CD4-positive, alpha-beta T cell (primary cell): ENCODE data around the gene RPS6KA2. TPM values are rescaled to one million over a fixed set of nuclear protein-coding genes. Genes with fewer than 3 reads are reported as not detected.

Source experiments
- ATAC-seq: fragments of 200-7000 bp; cut with Tn5 transposase; one replicate; pipeline ENCODE4 v1.10.0; 2022; ENCODE audit warnings: mild to moderate bottlenecking; ENCODE audit not compliant: poor library complexity
- CTCF ChIA-PET: fragments of 350-600 bp; sonication (Branson Sonifier 250); formaldehyde crosslinking; loops from one replicate; lab custom pipeline; 2021; ENCODE audit warnings: antibody characterized with exemption, inconsistent platforms; lab: Charles Lee
- POLR2A ChIA-PET: fragments of 350-600 bp; sonication (Branson Sonifier 250); formaldehyde crosslinking; loops from one replicate; lab custom pipeline; 2021; ENCODE audit warnings: antibody characterized with exemption, inconsistent platforms; lab: Charles Lee
- DNase-seq, 14 experiments: peaks; one replicate each; pipeline ENCODE4 v3.0.0-alpha.2; 2013 to 2020; ENCODE audit warnings: mixed read lengths in 2 of 14
- H3K27ac ChIP-seq, 2 donors: one replicate each; pipeline versions ENCODE4 v1.5.1 to v1.7.0; 2013; ENCODE audit warnings: low read length in 2 of 2, low read depth in 1 of 2, mild to moderate bottlenecking in 1 of 2
- H3K27me3 ChIP-seq, 2 experiments: 1 replicate in 1 of 2; 2 replicates in 1 of 2; pipeline versions ENCODE4 v1.6.1 to v1.7.0; 2013; ENCODE audit warnings: low read length in 2 of 2, control low read depth in 1 of 2, mild to moderate bottlenecking in 1 of 2, moderate library complexity in 1 of 2; ENCODE audit not compliant: insufficient read depth in 2 of 2, control insufficient read depth in 1 of 2
- H3K36me3 ChIP-seq: one replicate; pipeline ENCODE4 v1.6.1; 2013; ENCODE audit warnings: low read length, control low read depth; ENCODE audit not compliant: insufficient read depth
- H3K4me1 ChIP-seq: one replicate; pipeline ENCODE4 v1.6.1; 2013; ENCODE audit warnings: low read length, control low read depth; ENCODE audit not compliant: insufficient read depth
- H3K4me3 ChIP-seq: one replicate; pipeline ENCODE4 v1.5.1; 2013; ENCODE audit warnings: mild to moderate bottlenecking, low read length, moderate library complexity
- H3K9me3 ChIP-seq, 2 experiments: 1 replicate in 1 of 2; 2 replicates in 1 of 2; pipeline versions ENCODE4 v1.6.1 to v1.7.0; 2013; ENCODE audit warnings: low read length in 2 of 2, mild to moderate bottlenecking in 2 of 2, control low read depth in 1 of 2, moderate library complexity in 1 of 2; ENCODE audit not compliant: control insufficient read depth in 1 of 2, insufficient read depth in 1 of 2
- H3K27ac Mint-ChIP-seq: one replicate; pipeline ENCODE4 v1.8.0; 2020; ENCODE audit warnings: mixed read lengths
- H3K27me3 Mint-ChIP-seq: one replicate; pipeline ENCODE4 v1.8.0; 2021; ENCODE audit warnings: mixed read lengths
- H3K36me3 Mint-ChIP-seq: one replicate; pipeline ENCODE4 v1.8.0; 2021; ENCODE audit warnings: low read depth, mixed read lengths
- H3K4me1 Mint-ChIP-seq: one replicate; pipeline ENCODE4 v1.8.0; 2021; ENCODE audit warnings: low read depth, mixed read lengths
- H3K4me3 Mint-ChIP-seq: one replicate; pipeline ENCODE4 v1.8.0; 2020; ENCODE audit warnings: mild to moderate bottlenecking, mixed read lengths
- H3K9me3 Mint-ChIP-seq: one replicate; pipeline ENCODE4 v1.8.0; 2020; ENCODE audit warnings: mixed read lengths
- intact Hi-C, 2 experiments: fragments of 100-400 bp; cut with DNase I in 1 of 2; cut with micrococcal nuclease in 1 of 2; formaldehyde crosslinking; loops; one replicate each; pipeline versions ENCODE4 v1.15.1 to v1.9.0; 2023 to 2025; cut with DNase I, micrococcal nuclease
- total RNA-seq, 174 experiments: library from RNA in 2 of 174; stranded (reverse) in 2 of 174; gene quantifications; one replicate each; pipeline ENCODE4 v1.2.3 and lab custom pipeline; 2021 to 2026
- TF ChIP-seq, protein P1 (sequence below): fragments of 200-600 bp; IDR thresholded peaks from one replicate; pipeline ENCODE4 v1.8.0; 2022; ENCODE audit warnings: antibody characterized with exemption, mild to moderate bottlenecking

RPS6KA2 gene
- total RNA-seq, 2 experiments from 2014 or later: 5.6 to 6.2 TPM

GRCh38 chr6:166567107-166567506 is 59.9 kb downstream of the RPS6KA2 start:
- ChIA-PET CTCF (no interaction called here), POLR2A (no interaction called here)
- Mint-ChIP-seq H3K36me3 (peaks cover 6% of the 10 kb centered on the region), H3K27ac (no peak overlapping the region), H3K4me3 (no peak overlapping the region), H3K27me3 (no peaks in the 10 kb centered on the region), H3K4me1 (no peaks in the 10 kb centered on the region), H3K9me3 (no peaks in the 10 kb centered on the region)
- H3K9me3 ChIP-seq: no peaks in the 10 kb centered on the region
- no peak overlapping the region for H3K27ac ChIP-seq
- no peaks in the 10 kb centered on the region for H3K27me3 ChIP-seq
- TF ChIP-seq, protein P1, sequence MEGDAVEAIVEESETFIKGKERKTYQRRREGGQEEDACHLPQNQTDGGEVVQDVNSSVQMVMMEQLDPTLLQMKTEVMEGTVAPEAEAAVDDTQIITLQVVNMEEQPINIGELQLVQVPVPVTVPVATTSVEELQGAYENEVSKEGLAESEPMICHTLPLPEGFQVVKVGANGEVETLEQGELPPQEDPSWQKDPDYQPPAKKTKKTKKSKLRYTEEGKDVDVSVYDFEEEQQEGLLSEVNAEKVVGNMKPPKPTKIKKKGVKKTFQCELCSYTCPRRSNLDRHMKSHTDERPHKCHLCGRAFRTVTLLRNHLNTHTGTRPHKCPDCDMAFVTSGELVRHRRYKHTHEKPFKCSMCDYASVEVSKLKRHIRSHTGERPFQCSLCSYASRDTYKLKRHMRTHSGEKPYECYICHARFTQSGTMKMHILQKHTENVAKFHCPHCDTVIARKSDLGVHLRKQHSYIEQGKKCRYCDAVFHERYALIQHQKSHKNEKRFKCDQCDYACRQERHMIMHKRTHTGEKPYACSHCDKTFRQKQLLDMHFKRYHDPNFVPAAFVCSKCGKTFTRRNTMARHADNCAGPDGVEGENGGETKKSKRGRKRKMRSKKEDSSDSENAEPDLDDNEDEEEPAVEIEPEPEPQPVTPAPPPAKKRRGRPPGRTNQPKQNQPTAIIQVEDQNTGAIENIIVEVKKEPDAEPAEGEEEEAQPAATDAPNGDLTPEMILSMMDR: no peak
- ATAC-seq (no peak), DNase-seq (no peak)
- H3K36me3 ChIP-seq: no peaks in the 10 kb centered on the region
- intact Hi-C loops: no loop called here
- H3K4me1 ChIP-seq: no peaks in the 10 kb centered on the region
- no peak overlapping the region for H3K4me3 ChIP-seq

DNA sequence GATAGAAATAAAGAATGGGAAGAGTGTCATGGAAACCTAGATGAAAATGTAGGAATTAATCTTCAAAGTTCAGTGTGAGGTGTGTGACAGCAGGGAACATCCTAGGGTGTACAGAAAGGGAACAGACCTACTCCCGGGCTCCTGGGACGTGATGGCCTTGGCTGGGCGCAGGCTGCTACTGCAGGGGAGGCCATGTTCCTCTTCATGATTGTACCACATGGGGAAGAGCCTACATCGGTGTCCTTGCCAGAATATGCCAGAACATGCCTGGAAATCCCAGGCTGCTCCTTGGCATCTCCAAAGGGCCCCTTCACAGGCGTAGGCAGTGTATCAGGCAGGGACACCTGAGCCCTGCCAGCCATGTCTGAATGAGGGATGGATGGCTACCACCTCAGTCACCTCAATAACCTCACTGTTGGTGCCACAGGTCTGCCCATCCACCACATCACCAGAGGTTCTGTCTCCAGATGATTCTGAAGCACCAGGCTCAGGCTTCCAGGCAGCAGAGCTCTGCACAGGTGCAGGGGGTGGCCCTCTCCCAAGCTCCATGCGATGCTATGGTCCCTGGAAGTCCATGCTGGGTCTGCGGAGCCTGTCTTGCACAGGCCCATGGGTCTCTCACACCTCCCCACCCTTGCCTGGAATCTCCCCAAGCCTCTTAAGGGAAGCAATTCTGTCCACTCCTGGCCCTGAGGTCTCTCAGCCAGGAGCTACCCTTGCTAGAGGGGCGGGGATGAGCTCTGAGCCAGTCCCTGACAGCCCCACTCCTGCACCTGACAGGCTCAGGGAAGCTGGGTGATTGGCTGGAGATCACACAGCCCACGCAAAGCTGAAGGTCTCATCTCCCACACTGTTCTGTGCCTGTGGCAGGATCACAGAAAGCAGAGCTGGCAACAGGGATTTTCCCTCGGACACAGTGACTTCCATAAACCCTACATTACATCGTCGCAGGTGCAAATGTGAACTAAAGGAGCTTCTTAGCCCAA is 60.7 kb downstream of the RPS6KA2 start:
- H3K4me1 ChIP-seq: no peaks in the 10 kb centered on the region
- H3K36me3 ChIP-seq: no peaks in the 10 kb centered on the region
- intact Hi-C loops: no loop called here
- Mint-ChIP-seq H3K36me3 (peaks cover 6% of the 10 kb centered on the region), H3K27ac (no peak overlapping the region), H3K4me1 (no peaks in the 10 kb centered on the region), H3K27me3 (no peaks in the 10 kb centered on the region), H3K9me3 (no peaks in the 10 kb centered on the region), H3K4me3 (no peak overlapping the region)
- H3K9me3 ChIP-seq: peaks cover 0 to under 1% of the 10 kb centered on the region in 2 experiments
- no peak overlapping the region for H3K4me3 ChIP-seq
- ATAC-seq (no peak), DNase-seq (no peak)
- ChIA-PET CTCF (no interaction called here), POLR2A (no interaction called here)
- H3K27ac ChIP-seq: no peak overlapping the region
- H3K27me3 ChIP-seq: no peaks in the 10 kb centered on the region
- TF ChIP-seq, protein P1: no peak

DNA sequence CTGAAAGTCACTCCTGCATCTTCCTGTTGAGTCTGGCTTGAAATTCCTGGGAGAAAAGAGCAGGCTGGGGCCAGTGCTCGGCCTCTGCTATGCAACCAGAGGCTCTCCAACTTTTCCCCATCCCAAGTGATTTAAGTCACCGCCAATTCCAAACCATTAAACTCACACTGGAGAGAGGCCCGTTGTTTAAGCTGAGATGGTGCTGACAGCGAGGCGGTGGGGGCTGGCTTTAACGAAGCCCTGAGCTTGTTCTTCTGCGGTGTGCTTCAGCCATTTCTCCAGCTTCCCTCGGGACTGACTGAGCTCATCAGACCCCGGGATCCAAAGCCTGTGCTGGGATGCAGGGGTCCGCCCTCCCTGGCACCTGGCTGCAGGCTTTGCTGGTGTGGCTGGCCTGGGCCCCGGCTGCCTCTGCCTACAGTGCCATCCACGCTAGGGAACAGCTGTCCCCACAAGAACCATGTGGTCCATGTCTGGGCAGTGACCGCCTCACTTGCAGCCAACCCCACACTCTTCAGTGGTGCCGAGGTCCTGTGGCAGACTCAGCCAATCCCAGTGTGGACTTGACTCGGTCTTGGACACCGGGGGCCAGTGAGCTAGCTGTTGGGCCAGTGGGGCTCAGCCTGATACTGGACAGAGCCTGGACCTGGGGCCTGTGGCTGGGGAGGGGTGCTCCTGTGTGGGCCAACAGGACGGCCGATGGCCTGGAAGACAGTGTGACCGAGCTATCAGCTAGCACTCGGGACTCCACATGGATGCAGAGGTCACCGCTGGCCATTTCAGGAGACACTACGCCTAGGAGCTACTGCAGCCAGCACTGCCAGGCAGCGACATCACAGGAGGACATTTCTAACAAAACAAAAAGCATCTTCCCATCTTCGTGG is 61.7 kb downstream of the RPS6KA2 start:
- DNase-seq (no peak), ATAC-seq (no peak)
- H3K4me1 Mint-ChIP-seq: no peaks in the 10 kb centered on the region
- H3K4me3 Mint-ChIP-seq: no peak overlapping the region
- H3K27ac ChIP-seq: no peak overlapping the region
- H3K27me3 ChIP-seq: no peaks in the 10 kb centered on the region
- TF ChIP-seq, protein P1: no peak
- H3K4me3 ChIP-seq: no peak overlapping the region
- H3K9me3 ChIP-seq: peaks cover 0 to 11% of the 10 kb centered on the region in 2 experiments
- ChIA-PET CTCF (no interaction called here), POLR2A (no interaction called here)
- H3K4me1 ChIP-seq: no peaks in the 10 kb centered on the region
- no peaks in the 10 kb centered on the region for H3K36me3 ChIP-seq
- no peaks in the 10 kb centered on the region for H3K27me3 Mint-ChIP-seq
- intact Hi-C loops: no loop called here
- no peaks in the 10 kb centered on the region for H3K9me3 Mint-ChIP-seq
- H3K27ac Mint-ChIP-seq: no peak overlapping the region
- peaks cover 6% of the 10 kb centered on the region for H3K36me3 Mint-ChIP-seq
